HK-2 (cell line): ENCODE results near the gene MAP2K3.
"Not testable (repeated sequence)": the region's sequence is repeated elsewhere in the genome, so short reads cannot be mapped to it uniquely, and the experiment has no call there.

ENCODE experiments used
- DNase-seq: peaks from one replicate; pipeline ENCODE4 v3.0.0-alpha.2; 2018; ENCODE audit not compliant: unreplicated experiment

MAP2K3 gene

GRCh38 chr17:21350495-21350894 lies 66.0 kb downstream of the MAP2K3 start:
- not testable (repeated sequence) for DNase-seq

- DNase-seq: no peak
Observed at GRCh38 chr17:21351366-21352065, 67.0 kb downstream of the MAP2K3 start.

- DNase-seq: no peak
Observed at GRCh38 chr17:21352221-21352980, 67.9 kb downstream of the MAP2K3 start.

- no peak for DNase-seq
Observed at GRCh38 chr17:21352981-21353265, 68.4 kb downstream of the MAP2K3 start.

- DNase-seq: no peak
Observed at GRCh38 chr17:21353326-21354010, 69.0 kb downstream of the MAP2K3 start.

GRCh38 chr17:21354796-21355385 lies 70.4 kb downstream of the MAP2K3 start:
- DNase-seq: no peak

GRCh38 chr17:21355586-21355985 lies 71.1 kb downstream of the MAP2K3 start:
- no peak for DNase-seq

GRCh38 chr17:21356537-21357127 lies 72.1 kb downstream of the MAP2K3 start:
- no peak for DNase-seq

GRCh38 chr17:21357281-21357680 lies 72.8 kb downstream of the MAP2K3 start:
- no peak for DNase-seq

- no peak for DNase-seq
Observed at GRCh38 chr17:21357696-21358656, 73.5 kb downstream of the MAP2K3 start.

- DNase-seq: no peak
Observed at GRCh38 chr17:21358682-21359482, 74.4 kb downstream of the MAP2K3 start.

- DNase-seq: no peak
Observed at GRCh38 chr17:21359483-21359840, 75.0 kb downstream of the MAP2K3 start.

- no peak for DNase-seq
Observed at GRCh38 chr17:21360048-21360447, 75.5 kb downstream of the MAP2K3 start.

GRCh38 chr17:21361020-21361809 lies 76.7 kb downstream of the MAP2K3 start:
- no peak for DNase-seq

GRCh38 chr17:21362331-21362931 lies 77.9 kb downstream of the MAP2K3 start:
- DNase-seq: no peak

- no peak for DNase-seq
Observed at GRCh38 chr17:21363776-21364642, 79.5 kb downstream of the MAP2K3 start.
